CD4-positive, alpha-beta T cell treated with Interleukin-4 for 4 hours (primary cell): ENCODE results near the gene ADGRA3.

Experiments used
- DNase-seq: peaks from one replicate; pipeline ENCODE4 v3.0.0-alpha.2; 2020

The ADGRA3 gene, protein sequence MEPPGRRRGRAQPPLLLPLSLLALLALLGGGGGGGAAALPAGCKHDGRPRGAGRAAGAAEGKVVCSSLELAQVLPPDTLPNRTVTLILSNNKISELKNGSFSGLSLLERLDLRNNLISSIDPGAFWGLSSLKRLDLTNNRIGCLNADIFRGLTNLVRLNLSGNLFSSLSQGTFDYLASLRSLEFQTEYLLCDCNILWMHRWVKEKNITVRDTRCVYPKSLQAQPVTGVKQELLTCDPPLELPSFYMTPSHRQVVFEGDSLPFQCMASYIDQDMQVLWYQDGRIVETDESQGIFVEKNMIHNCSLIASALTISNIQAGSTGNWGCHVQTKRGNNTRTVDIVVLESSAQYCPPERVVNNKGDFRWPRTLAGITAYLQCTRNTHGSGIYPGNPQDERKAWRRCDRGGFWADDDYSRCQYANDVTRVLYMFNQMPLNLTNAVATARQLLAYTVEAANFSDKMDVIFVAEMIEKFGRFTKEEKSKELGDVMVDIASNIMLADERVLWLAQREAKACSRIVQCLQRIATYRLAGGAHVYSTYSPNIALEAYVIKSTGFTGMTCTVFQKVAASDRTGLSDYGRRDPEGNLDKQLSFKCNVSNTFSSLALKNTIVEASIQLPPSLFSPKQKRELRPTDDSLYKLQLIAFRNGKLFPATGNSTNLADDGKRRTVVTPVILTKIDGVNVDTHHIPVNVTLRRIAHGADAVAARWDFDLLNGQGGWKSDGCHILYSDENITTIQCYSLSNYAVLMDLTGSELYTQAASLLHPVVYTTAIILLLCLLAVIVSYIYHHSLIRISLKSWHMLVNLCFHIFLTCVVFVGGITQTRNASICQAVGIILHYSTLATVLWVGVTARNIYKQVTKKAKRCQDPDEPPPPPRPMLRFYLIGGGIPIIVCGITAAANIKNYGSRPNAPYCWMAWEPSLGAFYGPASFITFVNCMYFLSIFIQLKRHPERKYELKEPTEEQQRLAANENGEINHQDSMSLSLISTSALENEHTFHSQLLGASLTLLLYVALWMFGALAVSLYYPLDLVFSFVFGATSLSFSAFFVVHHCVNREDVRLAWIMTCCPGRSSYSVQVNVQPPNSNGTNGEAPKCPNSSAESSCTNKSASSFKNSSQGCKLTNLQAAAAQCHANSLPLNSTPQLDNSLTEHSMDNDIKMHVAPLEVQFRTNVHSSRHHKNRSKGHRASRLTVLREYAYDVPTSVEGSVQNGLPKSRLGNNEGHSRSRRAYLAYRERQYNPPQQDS (N-terminal part only)

DNA sequence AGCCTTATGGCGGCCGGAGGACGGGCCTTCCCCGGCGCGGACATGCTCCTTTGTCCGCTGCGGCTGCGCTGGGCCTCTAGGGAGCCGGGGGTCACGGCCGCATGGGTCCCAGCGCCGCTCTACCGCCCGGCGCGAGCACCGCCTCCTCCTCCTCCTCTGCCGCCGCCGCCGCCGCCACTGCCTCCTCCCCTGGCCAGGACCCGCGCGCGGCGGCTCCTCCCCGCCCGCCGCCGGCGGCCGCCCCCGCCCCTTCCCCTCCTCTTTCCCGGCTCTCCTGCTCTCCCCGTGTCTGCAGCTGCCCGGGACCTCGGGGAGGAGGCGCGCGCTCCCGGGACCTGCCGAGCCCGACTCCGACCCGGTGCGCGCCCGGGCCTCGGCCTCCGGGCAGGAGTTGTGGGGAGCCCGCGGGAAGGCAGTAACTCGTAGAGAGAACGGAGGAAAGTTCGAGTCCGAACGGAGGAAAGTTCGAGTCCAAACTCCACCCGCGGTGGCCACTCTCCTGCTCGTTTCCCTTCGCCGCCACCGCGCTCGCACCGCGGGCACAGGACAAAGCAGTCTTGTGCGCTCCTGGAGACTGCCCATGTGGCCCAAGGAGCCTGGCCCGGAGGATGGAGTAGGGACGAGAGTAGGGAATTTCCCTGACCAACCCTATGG lies at the start of gene ADGRA3:
Gene ADGRA3 (minus strand): TSS at position 179 of the 654 bp plus-strand sequence. CDS start 282 bp downstream, outside the sequence.
- no peak for DNase-seq

DNA sequence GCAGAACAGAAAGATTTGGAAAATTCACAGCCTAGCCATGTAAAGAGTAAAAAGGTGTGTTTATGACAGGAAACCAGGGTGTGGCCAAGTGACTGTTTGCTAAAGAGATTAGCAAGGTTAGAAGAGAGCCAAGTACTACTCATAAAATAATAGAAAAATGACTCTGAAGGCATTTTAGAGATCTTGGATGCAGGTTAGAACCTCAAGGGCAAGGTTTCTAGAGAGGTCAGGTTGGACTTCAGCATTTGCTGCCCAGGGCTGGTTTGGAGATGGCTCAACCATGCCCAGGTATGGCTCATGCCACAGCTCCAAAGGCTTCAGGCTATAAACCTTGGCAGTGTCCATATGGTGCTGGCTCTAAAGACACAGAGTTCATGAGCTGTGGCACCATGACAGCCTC lies 40.6 kb upstream of the ADGRA3 start:
- DNase-seq: no peak

DNA sequence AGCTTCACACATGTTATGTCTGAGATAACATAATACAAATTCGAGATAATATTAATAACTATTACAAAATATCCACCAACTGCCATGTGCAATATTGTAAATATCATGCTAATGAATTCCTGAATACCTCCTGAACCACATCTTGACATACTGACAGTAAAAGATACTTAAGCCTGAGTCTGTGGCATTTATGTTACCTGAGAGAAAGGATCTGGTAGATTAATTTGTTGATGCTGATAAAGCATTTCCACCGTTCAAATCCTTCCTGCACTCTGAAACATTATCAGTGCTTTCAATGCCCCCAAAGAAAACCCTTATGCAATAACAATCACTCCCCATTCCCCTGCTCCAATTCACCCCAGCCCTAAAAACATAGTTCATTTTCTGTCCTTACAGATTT lies 38.8 kb upstream of the ADGRA3 start:
- DNase-seq: no peak

DNA sequence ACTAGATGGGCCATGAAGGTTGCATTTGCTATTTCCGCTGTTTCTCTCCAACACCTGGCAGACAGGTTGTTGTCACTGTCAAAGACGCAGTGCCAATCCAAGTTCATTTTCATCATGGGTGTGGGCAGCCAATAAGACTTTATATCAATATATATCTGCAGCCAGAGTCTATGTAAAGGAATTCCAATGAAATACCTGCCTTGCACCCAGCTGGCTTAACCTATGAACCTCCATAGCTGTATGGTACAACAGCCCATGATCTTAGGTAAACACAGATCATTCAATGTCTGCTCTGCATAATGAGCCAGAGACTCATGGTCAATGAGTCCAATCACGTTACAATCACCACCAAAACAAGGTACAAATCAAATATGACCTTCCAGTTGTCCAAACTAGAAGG lies 37.7 kb upstream of the ADGRA3 start:
- DNase-seq: no peak

DNA sequence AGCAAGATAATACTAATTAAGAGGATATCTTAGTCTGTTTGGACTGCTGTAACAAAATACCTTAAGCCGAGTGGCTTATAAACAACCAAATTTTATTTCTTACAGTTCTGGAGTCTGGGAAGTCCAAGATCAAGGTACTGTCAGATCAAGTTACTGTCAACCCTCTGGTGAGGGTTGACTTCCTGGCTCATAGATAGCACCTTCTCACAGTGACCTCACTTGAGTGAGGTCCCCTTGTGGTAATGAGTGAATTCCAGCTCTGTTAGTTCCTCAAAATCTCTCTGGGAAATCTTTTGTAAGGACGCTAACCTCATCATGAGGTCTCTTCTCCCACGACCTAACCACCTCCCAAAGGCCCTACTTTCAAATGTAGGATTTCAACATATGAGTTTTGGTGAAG lies 36.9 kb upstream of the ADGRA3 start:
- no peak for DNase-seq

DNA sequence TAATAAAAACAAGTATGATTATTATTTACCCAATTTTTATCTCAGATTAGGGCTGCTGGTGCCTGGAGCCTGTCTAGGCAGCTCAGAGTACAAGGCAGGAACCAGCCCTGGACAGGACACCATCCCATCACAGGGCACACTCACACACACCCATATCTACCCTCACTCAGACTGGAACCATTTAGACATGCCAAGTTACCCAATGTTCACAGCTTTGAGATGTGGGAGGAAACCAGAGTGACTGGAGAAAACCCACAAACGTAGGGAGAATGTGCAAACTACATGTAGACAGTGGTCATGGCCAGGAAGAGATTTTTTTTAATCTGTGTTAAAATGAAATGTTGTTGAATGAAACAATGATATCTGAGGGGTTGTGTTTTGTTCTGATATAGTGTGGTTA lies 35.7 kb upstream of the ADGRA3 start:
- DNase-seq: no peak

DNA sequence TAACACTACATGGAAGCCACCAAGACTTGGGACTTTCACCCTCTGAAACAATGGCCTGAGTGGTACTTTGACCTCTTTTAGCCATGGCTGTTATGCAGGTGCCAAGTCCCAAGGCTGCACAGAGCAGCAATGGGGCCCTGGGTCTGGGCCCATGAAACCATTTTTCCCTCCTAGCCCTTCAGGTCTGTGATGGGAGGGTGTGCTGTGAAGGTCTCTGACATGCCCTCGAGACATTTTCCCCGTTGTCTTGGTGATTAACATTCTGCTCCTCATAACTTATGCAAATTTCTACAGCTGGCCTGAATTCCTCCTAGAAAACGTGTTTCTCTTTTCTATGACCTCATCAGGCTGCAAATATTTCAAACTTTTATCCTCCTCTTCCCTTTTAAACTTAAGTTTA lies 30.4 kb upstream of the ADGRA3 start:
- DNase-seq: no peak

DNA sequence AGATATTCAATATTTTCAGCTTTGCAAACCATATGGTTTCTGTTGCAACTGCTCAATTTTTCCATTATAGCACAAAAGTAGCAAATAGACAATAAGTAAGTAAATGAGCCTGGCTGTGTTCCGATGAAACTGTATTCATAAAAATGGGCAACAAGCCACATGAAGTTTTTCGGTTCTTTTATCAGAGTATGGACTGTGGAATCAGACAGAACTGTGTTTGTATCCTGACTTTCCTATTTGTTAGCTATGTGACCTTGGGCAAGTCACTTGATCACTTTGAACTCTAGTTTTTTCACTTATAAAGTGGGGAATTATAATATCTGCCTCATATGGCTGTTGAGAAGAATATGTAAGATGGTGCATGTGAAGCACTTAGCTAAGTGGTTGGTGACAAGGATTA lies 23.4 kb upstream of the ADGRA3 start:
- DNase-seq: no peak

DNA sequence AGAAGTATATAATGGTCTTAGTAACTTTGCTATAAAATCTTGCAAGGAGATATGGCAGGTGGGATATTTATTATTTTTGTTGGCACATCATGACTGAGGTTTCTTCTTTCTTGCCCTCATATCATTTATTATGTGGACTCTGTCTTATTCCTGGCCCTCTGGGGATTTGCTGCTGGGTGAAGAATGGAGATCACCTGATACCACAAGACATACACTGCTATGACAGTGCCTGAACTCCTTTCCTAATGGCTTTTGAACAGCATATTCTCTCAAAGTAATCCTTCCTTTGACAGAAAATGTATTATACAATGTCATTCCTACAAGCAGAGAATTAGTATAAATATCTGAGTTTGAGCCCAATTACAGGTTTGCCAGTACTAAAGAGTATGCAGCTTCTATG lies 22.0 kb upstream of the ADGRA3 start:
- no peak for DNase-seq

DNA sequence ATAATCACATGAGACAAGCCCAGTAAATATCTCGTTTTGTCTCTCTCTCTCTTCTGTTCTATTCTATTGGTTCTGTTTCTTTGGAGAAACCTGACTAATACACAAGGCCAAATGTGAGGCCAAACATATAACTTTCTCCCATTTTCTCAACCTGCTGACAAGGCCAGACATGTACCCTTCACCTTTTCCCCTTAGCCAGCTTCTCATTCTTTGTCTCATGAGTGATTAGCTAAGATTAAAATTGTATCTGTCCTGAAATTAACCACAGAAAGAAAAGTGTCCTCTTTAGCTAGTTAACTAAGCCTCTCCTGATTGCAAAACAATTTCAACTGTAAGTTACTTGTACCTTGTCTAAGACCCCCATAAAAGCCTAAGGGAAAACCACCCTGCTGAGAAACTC lies 18.5 kb upstream of the ADGRA3 start:
- DNase-seq: no peak

DNA sequence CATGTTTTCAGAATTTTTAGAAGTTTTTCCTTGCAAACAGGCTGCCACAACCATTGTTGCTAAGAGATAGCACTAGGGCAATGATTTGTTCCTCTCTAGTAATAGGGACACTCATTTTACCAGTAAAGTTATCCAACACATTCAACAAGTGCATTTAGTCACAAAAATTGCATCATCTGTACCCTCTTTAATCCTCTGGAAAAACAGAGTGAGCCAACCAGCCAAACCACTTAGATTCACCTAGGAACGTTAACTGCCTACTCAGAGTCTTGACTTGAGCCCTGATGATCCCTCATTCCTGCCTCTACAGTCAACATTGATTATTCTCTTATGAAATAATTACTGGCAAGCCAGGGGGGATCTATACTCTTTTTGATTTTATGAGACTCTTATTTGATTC lies 17.0 kb upstream of the ADGRA3 start:
- DNase-seq: no peak

DNA sequence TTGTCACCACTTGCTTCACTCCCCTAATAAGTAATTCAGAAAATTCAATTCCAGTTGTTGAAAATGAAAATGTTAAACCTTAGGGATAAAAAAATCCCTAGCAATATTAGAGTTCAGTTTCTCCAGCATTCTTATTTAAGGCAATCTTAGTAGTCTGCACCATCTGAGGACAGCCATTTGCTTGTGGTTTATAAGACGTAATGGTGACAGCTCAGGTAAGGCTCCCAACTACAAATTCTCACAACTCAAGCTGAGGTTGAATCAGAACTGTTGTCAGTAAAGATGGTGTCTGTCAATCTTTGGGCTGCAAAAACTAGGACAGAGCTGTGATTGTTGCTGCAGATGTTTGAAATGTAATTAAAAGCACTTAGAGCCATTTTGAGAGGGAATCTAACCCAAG lies 16.3 kb upstream of the ADGRA3 start:
- DNase-seq: no peak

DNA sequence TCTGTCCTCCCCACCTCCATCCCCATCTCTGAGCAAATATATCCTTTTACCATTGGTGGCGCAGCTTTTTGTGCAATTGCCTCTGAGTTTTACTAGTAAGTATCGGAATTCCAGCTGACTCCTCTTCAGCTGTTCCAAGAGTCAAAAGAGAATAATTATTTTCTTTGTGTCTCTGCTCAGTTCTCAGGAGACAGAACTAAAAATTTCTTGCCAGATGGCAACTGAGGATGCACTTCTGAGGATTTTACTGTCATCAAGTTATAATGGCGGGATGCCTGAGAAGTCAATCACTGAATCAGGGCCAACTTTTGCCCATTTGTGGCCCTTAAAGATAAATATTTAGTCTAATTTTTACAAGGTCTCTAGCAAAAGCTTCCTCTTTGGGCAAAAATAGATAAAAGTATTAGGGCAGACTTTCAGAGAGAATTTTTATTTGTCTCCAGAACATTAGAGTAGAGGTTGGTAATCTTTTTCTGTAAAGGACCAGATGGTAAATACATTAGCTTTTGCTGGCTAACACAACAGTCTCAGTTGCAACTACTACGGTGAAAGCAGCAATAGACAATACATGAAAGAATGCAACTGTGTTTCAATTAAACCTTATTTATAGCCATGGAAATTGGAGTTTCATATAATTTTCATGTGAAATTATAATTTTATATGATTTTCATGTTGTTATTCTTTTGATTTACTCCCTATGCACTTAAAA lies 15.6 kb upstream of the ADGRA3 start:
- no peak for DNase-seq

DNA sequence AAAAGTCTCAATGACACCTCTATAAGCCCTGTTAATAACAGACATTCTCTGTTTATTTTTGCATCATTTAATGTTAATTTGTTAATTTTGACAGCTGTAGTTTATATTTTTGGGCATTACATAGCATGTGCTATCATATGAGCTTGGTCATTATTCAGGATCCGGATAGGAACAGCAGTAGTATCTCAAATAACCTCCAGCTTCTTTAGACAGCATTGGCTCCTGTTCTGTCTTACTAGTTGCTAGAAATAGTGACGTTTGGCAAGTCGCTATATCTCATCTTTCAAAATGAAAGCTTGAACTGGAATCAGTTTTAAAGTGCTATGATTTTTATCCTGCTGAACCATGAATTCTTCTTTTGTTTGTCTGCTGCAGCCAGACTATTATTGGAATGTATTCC lies 9.0 kb upstream of the ADGRA3 start:
- no peak for DNase-seq

DNA sequence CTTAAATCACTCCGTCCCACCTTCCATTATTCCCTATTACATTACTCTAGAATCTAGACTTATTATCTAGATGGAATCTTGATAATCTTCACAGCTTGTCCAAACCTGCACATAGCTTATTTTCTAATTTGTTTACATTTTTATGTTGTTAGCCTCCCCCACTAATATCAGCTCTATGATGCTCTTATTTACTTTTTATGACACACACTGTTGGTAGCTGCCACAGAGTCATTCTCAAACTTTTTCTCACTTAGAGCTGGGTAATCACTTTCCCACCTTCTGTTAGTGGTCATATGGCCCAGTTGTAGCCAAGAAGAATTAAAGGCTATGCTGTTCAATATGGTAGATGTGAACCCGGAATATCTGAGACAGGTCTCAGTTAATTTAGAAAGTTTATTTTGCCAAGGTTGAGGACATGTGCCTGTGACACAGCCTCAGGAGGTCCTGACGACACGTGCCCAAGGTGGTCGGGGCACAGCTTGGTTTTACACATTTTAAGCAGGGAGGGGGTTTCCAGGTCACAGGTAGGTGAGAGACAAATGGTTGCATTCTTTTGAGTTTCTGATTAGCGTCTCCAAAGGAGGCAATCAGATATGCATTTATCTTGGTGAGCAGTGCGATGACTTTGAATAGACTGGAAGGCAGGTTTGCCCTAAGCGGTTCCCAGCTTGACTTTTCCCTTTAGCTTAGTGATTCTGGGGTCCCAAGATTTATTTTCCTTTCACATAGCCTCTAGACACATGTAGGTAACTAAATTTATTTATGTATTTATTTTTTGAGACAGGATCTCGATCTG lies 7.0 kb upstream of the ADGRA3 start:
- DNase-seq: no peak

DNA sequence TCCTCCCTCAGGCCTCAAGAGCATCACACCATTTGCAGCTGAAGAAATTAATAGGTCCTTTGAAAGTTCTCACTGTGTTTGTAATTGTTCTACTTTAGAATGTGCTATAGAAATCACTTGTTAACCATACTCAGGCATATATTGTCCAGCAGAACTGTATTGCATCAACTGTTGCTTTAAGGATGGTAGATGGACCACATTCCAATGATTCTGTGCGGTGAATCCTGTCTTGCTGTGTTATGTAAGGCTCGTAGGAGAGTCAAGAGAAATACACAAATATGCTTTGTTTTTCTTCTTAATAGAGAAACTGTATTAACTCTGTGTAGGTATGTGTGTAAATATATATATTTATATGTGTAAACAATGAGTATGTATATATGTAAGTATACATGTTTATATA lies 6.3 kb upstream of the ADGRA3 start:
- DNase-seq: no peak

DNA sequence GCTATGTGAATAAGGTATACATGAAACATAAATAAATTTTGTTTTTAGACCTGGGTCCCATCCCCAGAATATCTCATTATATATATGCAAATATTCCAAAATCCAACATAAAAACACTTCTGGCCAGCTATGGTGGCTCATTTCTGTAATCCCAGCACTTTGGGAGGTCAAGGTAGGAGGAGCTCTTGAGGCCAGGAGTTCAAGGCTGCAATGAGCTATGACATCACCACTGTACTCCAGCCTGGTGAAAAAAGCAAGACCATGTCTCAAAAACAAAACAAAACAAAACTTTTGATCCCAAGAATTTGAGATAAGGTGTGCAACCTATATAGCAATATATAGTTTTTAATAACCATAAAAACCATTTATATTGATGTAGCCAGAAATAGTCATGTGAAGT lies 5.4 kb upstream of the ADGRA3 start:
- DNase-seq: no peak

DNA sequence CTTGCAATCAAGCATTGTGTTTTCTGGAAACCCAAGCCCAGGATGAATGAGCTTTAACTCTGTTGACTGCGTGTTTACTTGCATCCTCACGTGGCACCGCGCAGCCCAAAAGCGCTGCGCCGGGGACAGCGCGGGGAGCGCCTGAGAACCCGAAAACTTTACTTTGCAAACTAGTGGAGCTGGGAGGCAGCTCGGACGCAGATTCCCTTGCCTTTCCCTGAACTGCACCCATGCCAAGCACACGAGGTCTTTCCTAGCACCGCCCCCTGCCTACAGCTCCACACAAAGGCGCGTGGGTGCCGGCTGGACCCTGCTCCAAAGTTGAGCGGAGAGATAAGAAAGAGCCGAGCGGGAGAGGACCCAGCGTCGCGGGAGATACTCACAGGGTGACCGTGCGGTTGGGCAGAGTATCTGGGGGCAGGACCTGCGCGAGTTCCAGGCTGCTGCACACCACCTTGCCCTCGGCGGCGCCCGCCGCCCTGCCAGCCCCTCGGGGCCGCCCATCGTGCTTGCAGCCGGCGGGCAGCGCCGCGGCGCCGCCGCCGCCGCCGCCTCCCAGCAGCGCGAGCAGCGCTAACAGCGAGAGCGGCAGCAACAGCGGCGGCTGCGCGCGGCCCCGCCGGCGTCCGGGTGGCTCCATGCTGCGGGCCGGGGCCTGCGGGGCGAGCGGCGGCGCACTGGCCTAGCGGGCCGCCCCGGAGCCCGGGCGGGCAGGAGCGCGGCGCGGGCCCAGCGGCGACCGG lies 550 bp downstream of the ADGRA3 start:
- no peak for DNase-seq

DNA sequence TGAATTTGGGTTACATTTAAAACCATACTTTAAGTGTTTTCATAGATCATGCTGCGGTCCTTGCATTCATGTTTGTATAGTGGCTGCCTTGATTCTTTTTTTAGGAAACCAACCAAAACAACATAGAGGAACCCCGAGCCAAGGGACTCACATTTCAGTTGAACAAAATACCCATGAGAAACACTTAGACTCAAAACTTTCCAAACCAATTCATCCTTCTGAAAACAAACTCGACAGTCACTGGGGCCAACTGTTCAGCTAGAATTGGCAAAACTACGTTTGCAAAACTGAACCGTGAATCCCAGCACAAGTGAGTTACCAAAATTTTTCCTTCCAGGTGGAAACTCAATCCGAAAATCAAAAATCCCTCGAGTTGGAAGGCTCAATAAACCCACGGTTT lies 1.4 kb downstream of the ADGRA3 start:
- no peak for DNase-seq

DNA sequence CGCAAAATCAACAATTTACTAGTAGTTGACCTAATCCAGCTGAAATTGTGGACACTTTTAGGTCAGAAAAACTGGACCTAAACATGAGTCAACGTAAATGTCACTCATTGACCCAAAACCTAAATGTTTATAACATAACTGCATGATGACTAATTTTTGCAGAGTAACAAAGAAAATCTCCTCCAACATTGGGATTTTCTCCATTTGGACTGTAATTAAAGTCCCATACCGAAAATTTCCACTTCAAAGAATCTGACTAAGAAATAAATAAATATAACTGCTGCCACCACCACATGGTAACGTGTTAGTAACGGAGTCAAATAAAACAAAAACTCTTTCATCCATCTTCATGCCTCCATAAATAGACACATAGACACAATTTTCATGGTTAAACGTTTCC lies 1.9 kb downstream of the ADGRA3 start:
- no peak for DNase-seq

DNA sequence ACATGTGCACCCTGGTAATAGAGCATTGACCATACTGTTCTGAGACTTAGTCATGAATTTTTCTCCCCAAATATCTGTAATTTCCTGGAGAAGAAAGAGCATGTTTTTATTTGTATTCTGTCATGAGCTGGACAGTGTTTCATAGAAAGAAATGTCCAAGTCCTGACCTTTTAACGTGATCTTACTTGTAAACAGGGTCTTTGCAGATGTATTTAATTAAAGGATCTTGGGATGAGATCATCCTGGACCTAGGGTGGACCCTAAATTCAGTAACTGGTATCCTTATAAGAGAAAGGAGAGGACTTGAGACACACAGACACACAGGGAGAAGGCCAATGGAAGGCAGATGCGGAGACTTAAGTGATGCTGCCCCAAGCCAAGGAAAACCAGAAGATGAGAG lies 3.6 kb downstream of the ADGRA3 start:
- no peak for DNase-seq
